KG1 (cell line): Measurements from ENCODE around the gene DIP2C.
"Not testable (repeated sequence)": the region's sequence is repeated elsewhere in the genome, so short reads cannot be mapped to it uniquely, and the experiment has no call there.

Source experiments
- DNase-seq: peaks from one replicate; lab custom pipeline; 2025; lab: John Stamatoyannopoulos, UW

Gene DIP2C

DNA sequence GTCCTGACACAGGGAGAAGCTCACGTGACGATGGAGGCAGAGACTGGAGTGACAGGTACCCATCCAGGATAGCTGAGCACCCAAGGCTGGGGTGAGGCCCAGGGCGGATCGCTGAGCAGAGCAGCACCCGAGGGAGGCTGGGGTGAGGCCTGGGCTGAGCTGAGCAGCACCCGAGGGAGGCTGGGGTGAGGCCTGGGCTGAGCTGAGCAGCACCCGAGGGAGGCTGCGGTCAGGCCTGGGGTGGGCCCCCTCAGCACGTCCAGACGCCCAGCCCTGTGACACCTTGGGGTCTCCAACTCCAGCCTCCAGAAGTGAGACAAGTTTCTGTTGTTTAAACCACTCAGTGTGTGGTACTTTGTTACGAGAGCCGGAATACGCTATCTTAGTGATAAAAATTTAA is 318.0 kb downstream of the DIP2C start:
- no peak for DNase-seq

DNA sequence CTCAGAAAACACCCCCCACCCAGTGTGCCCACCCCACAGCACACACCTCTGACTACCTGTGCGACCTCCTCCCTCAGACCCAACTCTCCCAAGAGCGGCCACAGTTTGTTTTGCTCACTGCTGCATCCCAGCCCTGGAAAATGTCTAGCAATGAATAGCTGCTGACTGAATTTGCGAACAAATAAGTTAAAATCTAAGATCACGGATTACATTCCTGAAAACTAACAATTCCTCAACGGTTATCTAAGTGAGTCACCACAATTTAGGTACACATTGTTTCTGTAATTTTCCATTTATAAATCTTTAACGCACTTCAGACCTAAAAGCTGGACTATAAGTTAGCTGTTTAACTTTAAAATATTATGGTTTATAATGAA is 319.0 kb downstream of the DIP2C start:
- no peak for DNase-seq

- DNase-seq: no peak
Observed at GRCh38 chr10:369684-370448, 319.6 kb downstream of the DIP2C start.

- no peak for DNase-seq
Observed at GRCh38 chr10:369221-369683, 320.2 kb downstream of the DIP2C start.

GRCh38 chr10:368579-369220 is 320.8 kb downstream of the DIP2C start:
- DNase-seq: no peak

DNA sequence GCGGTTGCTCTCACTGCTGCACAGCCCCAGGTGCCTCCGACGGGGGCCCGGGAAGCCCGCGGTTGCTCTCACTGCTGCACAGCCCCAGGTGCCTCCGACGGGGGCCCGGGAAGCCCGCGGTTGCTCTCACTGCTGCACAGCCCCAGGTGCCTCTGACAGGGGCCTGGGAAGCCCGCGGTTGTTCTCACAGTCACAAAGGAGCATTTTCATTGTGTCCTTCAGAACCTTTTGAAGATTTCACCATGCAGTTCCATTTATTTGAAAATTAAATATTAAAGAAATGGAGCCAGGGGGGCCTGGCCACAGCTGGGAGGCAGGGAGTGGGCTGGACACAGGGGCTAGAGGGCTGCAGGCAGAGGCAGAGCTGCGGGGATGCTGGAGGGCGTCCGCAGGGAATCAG is 321.4 kb downstream of the DIP2C start:
- DNase-seq: not testable (repeated sequence)

DNA sequence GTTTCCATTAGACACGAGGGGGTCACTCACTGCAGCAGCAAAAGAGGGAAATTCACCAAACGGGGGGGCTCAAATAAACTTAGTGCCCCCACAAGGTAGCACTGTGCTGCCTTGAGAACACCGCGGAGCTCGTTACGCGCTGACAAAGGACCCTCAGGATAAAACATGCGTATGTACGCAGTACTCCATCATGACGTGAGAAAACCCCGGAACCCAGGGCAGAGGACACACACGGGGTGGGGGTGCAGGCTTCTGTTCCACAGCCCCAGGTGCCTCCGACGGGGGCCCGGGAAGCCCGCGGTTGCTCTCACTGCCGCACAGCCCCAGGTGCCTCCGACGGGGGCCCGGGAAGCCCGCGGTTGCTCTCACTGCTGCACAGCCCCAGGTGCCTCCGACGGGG is 321.8 kb downstream of the DIP2C start:
- no peak for DNase-seq

DNA sequence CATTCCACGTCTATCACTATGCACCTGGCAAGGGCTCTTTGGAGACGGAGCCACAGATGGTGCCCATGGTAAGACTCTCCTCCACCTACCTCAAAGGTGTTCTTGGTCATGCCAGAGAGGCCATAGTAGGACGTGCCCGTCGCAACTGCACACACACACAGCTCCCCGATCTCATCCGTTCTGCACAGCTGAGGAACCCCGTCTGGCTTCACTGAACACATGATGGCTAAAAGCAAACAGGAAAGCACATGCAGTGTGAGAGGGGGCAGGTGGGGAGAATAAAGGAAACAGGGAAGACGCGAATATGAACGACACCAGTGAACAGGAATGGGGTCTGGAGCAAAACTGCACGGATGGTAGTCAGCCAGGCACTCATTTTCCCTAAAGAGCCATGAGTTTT is 323.3 kb downstream of the DIP2C start:
- DNase-seq: no peak

GRCh38 chr10:364267-364775 is 325.1 kb downstream of the DIP2C start:
- no peak for DNase-seq

- no peak for DNase-seq
Observed at GRCh38 chr10:363152-363551, 326.3 kb downstream of the DIP2C start.

DNA sequence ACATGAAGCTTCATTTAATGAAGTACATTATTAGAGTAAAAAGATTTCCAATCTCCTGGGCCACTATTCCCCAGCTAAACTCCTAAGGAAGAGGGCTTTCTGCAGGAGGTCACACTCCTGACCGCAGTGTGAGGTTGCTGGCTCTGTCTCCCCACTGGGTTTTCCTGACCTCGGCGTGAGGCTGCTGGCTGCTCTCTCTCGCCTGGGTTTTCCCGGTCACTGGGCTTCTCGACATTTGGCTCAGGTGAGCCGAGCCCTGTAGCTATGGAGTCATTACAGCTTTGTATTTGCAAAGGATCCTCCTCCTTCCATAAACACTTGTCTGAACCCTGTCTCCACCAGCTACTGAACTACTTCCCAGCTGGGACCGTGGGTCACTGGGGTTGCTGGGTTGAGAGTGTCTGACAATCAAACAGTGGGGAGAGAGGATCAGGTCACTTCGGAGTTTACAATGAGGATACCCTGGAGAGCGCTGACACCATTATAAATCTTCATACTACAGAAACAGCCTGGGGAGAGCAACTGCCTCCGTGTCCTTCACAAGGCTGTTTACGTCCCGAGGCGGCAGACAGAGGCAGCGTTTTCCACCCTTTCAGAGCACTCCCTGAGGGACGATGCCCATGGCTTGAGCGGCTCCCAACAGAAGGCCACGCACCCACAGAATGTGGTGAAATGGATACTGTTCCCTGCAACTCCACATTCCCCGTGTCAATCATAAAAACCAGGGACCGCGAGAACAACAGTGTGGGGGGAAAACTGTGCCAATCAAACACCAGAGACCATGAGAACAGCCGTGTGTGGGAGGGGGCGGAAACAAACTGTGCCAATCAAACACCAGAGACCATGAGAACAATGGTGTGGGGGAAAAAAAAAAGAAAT is 328.0 kb downstream of the DIP2C start:
- DNase-seq: no peak

DNA sequence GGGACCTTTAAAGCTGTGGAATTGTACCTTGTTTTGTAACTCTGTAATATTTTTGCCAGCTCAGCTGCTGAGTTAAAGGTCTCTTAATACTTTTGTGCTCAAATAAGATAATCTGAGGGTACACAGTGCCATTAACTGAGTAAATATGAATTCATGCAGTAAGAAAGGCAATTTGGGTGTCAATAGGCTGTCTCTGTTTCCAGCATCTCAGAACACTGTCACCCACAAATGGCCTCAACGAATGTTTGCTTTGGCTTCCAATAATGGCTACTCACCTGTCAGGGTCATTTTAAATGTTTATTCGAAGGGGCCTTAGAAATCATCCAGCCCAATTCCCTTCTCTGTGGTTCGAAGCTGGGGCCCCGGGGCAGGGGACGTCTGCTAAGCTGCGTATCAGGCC is 328.8 kb downstream of the DIP2C start:
- no peak for DNase-seq

- DNase-seq: no peak
Observed at GRCh38 chr10:359762-360161, 329.7 kb downstream of the DIP2C start.

GRCh38 chr10:359093-359492 is 330.4 kb downstream of the DIP2C start:
- no peak for DNase-seq

DNA sequence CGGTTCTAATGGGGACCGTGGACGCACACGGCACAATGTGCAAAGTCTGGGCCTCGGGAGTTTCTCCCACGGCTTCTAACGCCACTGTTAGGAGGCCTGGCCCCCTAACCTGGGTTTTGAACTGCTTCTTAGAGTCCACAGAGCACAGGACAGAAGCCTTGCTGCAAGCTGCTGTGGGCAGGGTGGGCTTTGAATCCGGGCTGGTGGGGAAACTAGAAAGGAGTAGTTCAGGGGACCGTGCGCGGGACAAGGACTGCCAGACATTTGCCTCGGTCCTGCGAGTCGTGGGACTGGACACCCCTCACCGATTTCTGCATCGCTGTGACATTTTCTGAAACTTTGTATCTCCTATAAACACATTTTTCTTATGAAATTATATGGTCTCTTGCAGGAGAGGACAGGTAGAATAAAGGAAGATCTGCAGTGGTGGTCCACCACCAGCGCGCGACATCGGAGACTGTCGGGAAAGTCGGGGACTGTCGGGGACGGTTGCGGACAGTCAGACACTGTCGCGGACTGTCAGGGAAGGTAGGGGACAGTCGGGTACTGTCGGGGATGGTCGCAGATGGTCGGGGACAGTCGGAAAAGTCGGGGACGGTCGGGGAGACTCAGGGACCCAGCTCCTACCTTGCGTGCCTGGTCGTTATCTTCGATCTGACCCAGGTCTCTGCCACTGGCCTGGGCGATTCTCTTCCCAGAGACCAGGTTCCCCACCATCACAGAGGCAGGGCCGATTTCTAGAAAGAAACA is 332.1 kb downstream of the DIP2C start:
- DNase-seq: no peak

- no peak for DNase-seq
Observed at GRCh38 chr10:356452-356851, 333.0 kb downstream of the DIP2C start.

DNA sequence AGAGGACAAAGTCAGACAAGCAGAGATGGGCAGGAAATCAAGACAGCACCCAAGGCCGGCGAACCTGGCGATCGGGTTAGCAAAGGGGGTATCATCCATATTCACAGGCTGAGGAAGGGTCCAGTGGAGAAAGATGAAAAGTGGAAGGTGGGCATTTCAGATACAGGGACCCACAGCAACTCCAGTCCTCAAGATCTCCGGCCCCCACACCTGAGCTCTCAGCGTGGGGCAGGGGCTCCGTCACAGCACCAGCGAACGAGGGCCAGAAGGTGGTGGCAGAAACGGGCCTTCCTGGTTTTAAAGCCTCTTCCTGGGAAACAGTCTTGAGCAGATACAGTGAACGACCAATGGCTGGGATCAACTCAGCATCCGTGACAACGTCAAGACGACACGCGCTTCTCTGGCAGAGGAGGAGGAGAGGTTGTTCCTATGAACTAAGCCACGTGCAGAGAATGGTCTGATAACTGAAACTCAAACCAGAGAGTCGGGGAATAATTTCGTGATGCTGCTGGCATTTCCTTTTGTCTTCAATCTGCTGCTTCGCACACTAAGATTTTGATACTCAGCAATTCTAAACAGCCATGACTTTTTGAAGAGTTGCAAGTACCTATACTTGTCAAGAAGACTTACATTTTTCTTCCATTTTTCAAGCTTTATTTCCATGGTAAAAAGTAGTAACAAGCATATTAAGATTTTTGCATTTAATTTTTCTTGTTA is 334.4 kb downstream of the DIP2C start:
- DNase-seq: no peak

GRCh38 chr10:352476-353235 is 336.8 kb downstream of the DIP2C start:
- DNase-seq: no peak

DNA sequence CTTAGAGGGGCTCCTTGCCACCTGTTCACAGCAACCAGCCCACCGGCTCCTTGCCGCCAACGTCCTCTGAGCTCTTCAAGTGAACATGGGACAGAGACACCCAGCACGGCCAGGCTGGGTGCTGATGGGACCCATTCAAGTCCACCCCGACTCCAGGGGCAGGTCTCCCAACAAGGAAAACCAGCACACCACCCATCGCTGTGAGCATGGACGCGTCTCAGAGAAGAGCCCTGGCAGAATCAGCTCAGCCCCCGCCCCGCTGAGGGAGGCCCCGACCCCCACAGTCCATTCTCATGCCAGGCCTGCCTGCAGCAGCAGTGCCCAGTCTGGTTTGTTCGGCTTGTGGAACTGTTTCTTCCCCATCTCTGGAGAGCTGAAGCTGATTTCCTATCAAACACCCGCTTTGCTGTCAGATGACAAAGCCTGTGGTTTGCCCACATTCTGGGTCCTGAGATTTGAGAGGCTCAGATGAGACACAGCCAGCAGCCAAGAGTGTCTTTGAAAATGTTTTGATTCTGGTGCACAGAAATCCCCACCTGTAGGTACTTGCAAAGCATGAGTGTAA is 337.6 kb downstream of the DIP2C start:
- no peak for DNase-seq

DNA sequence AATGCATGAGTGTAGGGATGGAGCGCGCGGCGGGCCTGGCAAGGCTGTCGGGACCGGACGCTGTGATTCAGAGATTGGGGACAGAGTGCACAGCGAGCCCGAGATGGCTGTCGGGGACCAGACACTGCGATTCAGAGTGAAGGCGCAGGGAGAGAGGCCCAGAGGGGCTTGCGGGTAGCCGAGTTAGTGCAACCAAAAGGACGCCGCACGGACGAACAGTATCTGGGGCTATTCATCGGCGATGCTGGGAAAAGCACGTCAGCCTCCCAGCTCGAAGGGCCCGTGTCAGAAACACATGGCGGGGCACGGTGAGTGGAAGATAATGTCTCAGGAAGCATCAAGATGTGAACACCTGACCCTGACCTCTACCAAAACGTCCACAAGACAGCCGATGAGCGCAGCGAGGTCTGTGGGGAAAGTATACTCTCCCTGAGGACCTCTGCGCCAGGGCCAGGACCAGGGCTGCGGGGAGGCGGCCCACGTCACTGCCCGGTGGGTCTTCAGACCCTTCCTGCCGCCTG is 338.4 kb downstream of the DIP2C start:
- DNase-seq: no peak
